HepG2 (cell line): ENCODE measurements around the gene RARA. TPM values are rescaled to one million over a fixed set of nuclear protein-coding genes. Genes with fewer than 3 reads are reported as not detected.
A peak's percentile ranks its signal among the peaks of the same experiment; 100 is the strongest.

Experiments used
- KLF6 ChIP-seq: IDR thresholded peaks from 2 replicates; pipeline ENCODE4 v1.8.0; 2016; ENCODE audit warnings: missing biosample characterization, missing genetic modification reagents
- MAFF ChIP-seq: IDR thresholded peaks from 2 replicates; pipeline ENCODE4 v1.6.1; 2011; ENCODE audit warnings: low read depth, low read length, improper control_type of control experiment
- MAFK ChIP-seq, 2 experiments: IDR thresholded peaks in 1 of 2; conservative IDR thresholded peaks in 1 of 2; 2 replicates each; pipeline ENCODE4 v1.6.1; 2011; ENCODE audit warnings: improper control_type of control experiment in 2 of 2, low read length in 2 of 2
- RBFOX2 ChIP-seq: fragments of 200-400 bp; formaldehyde crosslinking; IDR thresholded peaks from 2 replicates; pipeline ENCODE4 v1.6.1; 2017; ENCODE audit warnings: low read depth, mild to moderate bottlenecking, low read length
- SKI ChIP-seq: fragments of 450-650 bp; IDR thresholded peaks from one replicate; pipeline ENCODE4 v1.6.1; 2018; ENCODE audit warnings: mild to moderate bottlenecking; ENCODE audit not compliant: partially characterized antibody
- SP5 ChIP-seq: IDR thresholded peaks from 2 replicates; pipeline ENCODE4 v1.6.1; 2016; ENCODE audit warnings: low read depth, borderline replicate concordance
- YY1 ChIP-seq: IDR thresholded peaks from 2 replicates; pipeline ENCODE4 v1.6.1; 2011; ENCODE audit warnings: low read length, low read depth, moderate library complexity, mild to moderate bottlenecking; ENCODE audit not compliant: insufficient read depth, insufficient replicate concordance
- ZBTB21 ChIP-seq: sonication (generic); formaldehyde crosslinking; IDR thresholded peaks from 2 replicates; pipeline ENCODE4 v1.4.0; 2020; ENCODE audit warnings: missing genetic modification reagents
- ZNF589 ChIP-seq: sonication (generic); formaldehyde crosslinking; conservative IDR thresholded peaks from 2 replicates; pipeline ENCODE4 v1.8.0; 2022; ENCODE audit warnings: mild to moderate bottlenecking, moderate library complexity, missing genetic modification reagents
- ZNF749 ChIP-seq: sonication (generic); formaldehyde crosslinking; IDR thresholded peaks from 2 replicates; pipeline ENCODE4 v1.8.0; 2022; ENCODE audit warnings: mild to moderate bottlenecking, missing genetic modification reagents, moderate library complexity, borderline replicate concordance
- polyA plus RNA-seq, 8 experiments: library from polyadenylated mRNA; depleted of rRNA in 3 of 8; stranded (reverse) in 7 of 8; unstranded in 1 of 8; fragments of >200 nt; fragmentation: Illumina TruSeq in 4 of 8; extraction: Trizol in 4 of 8; gene quantifications; 2 replicates each; pipeline versions ENCODE4 v1.2.1 to v1.2.3, GENCODE V29; 2011 to 2016; ENCODE audit warnings: low read depth in 4 of 8, missing spikeins in 1 of 8, mixed read lengths in 1 of 8; ENCODE audit not compliant: insufficient read depth in 1 of 8
- total RNA-seq, 5 experiments: library from RNA; depleted of rRNA; stranded (reverse); fragments of >200 nt; fragmentation: Illumina TruSeq; extraction: Trizol; gene quantifications; 2 replicates each; pipeline ENCODE4 v1.2.3, GENCODE V29; 2016; ENCODE audit warnings: low read depth in 1 of 5
- TF ChIP-seq, protein P1 (sequence below): sonication (generic); IDR thresholded peaks from 2 replicates; pipeline ENCODE4 v1.6.1; 2016; ENCODE audit warnings: low read depth, borderline replicate concordance
- TF ChIP-seq, protein P2 (sequence below): sonication (generic); formaldehyde crosslinking; conservative IDR thresholded peaks from 2 replicates; pipeline ENCODE4 v1.4.0; 2020; ENCODE audit warnings: missing genetic modification reagents
- TF ChIP-seq, protein P3 (sequence below): sonication (generic); formaldehyde crosslinking; IDR thresholded peaks from 2 replicates; pipeline ENCODE4 v1.8.0; 2022; ENCODE audit warnings: low read depth, missing genetic modification reagents
- TF ChIP-seq, protein P4 (sequence below): sonication (generic); formaldehyde crosslinking; IDR thresholded peaks from 2 replicates; pipeline ENCODE4 v1.5.0; 2020; ENCODE audit warnings: missing genetic modification reagents, mild to moderate bottlenecking, borderline replicate concordance
- TF ChIP-seq, protein P5 (sequence below): sonication (generic); formaldehyde crosslinking; IDR thresholded peaks from 2 replicates; pipeline ENCODE4 v1.4.0; 2020; ENCODE audit warnings: missing genetic modification reagents, mild to moderate bottlenecking, borderline replicate concordance
- TF ChIP-seq, protein P6 (sequence below): IDR thresholded peaks from 2 replicates; pipeline ENCODE4 v1.6.1; 2016; ENCODE audit warnings: mild to moderate bottlenecking
- TF ChIP-seq, protein P7 (sequence below): IDR thresholded peaks from 2 replicates; pipeline ENCODE4 v1.6.1; 2012; ENCODE audit warnings: inconsistent platforms

The RARA gene
- total and polyA plus RNA-seq, 2 of the 13 experiments (the other 11 are each of a cell fraction or from before 2014, with no cell fraction given) = 6.4 to 8.6 TPM

DNA sequence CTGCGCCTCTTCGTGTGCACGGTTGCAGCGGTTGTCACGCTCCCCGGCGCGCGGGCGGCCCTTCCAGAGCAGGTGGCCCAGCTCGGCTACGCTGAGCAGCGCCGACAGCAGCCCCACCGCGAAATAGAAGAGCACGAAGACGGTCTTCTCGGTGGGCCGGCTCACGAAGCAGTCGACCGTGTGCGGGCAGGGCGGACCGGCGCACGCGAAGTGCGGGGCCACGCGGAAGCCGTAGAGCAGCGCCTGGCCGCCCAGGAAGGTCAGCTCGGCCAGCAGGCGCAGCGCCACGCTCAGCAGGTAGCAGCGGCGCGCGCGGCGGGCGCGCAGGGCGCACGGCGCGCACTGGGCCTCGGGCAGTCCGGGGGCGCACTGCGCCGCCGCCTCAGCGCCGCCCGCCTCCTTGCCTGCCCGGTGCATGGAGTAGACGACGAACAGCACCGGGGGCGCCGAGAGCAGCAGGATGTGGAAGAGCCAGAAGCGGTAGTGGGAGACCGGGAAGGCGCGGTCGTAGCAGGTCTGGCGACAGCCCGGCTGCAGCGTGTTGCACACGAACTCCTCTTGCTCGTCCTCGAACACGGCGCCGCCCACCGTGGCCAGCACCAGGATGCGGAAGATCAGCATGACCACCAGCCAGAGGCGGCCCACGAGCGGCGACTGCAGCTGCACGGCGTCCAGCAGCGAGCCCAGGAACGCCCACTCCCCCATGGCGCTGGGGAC, 54.3 kb downstream of the RARA start (continued):
- TF ChIP-seq, protein P1, sequence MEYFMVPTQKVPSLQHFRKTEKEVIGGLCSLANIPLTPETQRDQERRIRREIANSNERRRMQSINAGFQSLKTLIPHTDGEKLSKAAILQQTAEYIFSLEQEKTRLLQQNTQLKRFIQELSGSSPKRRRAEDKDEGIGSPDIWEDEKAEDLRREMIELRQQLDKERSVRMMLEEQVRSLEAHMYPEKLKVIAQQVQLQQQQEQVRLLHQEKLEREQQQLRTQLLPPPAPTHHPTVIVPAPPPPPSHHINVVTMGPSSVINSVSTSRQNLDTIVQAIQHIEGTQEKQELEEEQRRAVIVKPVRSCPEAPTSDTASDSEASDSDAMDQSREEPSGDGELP = no peak
- TF ChIP-seq ZNF589 (CRISPR knock-in tag) (peak; percentile 12; the same call in 1 of the 2 replicates), YY1 (no peak), SKI (no peak), KLF6 (CRISPR knock-in tag) (no peak), RBFOX2 (peak; percentile 52), SP5 (no peak), ZBTB21 (no peak), MAFF (no peak), MAFK (conservative IDR thresholded peaks at IDR 0.05 in 1 of 2, IDR thresholded peaks at IDR 0.05 in 1 of 2; ENCODE audit: low read length in 2 of 2) (no peak), ZNF749 (CRISPR knock-in tag) (peak; percentile 39; the same call in 1 of the 2 replicates)
- TF ChIP-seq, protein P2, sequence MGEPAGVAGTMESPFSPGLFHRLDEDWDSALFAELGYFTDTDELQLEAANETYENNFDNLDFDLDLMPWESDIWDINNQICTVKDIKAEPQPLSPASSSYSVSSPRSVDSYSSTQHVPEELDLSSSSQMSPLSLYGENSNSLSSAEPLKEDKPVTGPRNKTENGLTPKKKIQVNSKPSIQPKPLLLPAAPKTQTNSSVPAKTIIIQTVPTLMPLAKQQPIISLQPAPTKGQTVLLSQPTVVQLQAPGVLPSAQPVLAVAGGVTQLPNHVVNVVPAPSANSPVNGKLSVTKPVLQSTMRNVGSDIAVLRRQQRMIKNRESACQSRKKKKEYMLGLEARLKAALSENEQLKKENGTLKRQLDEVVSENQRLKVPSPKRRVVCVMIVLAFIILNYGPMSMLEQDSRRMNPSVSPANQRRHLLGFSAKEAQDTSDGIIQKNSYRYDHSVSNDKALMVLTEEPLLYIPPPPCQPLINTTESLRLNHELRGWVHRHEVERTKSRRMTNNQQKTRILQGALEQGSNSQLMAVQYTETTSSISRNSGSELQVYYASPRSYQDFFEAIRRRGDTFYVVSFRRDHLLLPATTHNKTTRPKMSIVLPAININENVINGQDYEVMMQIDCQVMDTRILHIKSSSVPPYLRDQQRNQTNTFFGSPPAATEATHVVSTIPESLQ (CRISPR knock-in tag) = no peak
- TF ChIP-seq, protein P3, sequence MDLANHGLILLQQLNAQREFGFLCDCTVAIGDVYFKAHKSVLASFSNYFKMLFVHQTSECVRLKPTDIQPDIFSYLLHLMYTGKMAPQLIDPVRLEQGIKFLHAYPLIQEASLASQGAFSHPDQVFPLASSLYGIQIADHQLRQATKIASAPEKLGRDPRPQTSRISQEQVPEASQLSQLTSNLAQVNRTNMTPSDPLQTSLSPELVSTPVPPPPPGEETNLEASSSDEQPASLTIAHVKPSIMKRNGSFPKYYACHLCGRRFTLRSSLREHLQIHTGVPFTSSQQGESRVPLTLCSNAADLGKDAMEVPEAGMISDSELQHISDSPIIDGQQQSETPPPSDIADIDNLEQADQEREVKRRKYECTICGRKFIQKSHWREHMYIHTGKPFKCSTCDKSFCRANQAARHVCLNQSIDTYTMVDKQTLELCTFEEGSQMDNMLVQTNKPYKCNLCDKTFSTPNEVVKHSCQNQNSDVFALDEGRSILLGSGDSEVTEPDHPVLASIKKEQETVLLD (CRISPR knock-in tag) = no peak; the same call in 1 of the 2 replicates
- TF ChIP-seq, protein P4, sequence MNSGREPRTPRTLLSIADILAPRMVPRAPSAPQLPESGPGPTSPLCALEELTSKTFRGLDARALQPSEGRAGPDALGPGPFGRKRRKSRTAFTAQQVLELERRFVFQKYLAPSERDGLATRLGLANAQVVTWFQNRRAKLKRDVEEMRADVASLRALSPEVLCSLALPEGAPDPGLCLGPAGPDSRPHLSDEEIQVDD (CRISPR knock-in tag) = no peak; the same call in 1 of the 2 replicates
- TF ChIP-seq, protein P5, sequence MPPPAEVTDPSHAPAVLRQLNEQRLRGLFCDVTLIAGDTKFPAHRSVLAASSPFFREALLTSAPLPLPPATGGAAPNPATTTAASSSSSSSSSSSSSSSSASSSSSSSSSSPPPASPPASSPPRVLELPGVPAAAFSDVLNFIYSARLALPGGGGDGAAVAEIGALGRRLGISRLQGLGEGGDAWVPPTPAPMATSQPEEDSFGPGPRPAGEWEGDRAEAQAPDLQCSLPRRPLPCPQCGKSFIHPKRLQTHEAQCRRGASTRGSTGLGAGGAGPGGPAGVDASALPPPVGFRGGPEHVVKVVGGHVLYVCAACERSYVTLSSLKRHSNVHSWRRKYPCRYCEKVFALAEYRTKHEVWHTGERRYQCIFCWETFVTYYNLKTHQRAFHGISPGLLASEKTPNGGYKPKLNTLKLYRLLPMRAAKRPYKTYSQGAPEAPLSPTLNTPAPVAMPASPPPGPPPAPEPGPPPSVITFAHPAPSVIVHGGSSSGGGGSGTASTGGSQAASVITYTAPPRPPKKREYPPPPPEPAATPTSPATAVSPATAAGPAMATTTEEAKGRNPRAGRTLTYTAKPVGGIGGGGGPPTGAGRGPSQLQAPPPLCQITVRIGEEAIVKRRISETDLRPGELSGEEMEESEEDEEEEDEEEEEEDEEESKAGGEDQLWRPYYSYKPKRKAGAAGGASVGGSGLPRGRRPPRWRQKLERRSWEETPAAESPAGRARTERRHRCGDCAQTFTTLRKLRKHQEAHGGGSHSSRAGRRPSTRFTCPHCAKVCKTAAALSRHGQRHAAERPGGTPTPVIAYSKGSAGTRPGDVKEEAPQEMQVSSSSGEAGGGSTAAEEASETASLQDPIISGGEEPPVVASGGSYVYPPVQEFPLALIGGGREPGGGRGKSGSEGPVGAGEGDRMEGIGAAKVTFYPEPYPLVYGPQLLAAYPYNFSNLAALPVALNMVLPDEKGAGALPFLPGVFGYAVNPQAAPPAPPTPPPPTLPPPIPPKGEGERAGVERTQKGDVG (CRISPR knock-in tag) = peak; percentile 11; the same call in 1 of the 2 replicates
- TF ChIP-seq, protein P6, sequence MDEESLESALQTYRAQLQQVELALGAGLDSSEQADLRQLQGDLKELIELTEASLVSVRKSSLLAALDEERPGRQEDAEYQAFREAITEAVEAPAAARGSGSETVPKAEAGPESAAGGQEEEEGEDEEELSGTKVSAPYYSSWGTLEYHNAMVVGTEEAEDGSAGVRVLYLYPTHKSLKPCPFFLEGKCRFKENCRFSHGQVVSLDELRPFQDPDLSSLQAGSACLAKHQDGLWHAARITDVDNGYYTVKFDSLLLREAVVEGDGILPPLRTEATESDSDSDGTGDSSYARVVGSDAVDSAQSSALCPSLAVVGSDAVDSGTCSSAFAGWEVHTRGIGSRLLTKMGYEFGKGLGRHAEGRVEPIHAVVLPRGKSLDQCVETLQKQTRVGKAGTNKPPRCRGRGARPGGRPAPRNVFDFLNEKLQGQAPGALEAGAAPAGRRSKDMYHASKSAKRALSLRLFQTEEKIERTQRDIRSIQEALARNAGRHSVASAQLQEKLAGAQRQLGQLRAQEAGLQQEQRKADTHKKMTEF (CRISPR knock-in tag) = no peak
- TF ChIP-seq, protein P7, sequence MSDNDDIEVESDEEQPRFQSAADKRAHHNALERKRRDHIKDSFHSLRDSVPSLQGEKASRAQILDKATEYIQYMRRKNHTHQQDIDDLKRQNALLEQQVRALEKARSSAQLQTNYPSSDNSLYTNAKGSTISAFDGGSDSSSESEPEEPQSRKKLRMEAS = peak; percentile 79
